ENCODE measurements around the gene UBE2G1. TPM values are rescaled to one million over a fixed set of nuclear protein-coding genes. Genes with fewer than 3 reads are reported as not detected.

Gene UBE2G1
- total RNA-seq, 1 donor = 36.2 TPM

DNA sequence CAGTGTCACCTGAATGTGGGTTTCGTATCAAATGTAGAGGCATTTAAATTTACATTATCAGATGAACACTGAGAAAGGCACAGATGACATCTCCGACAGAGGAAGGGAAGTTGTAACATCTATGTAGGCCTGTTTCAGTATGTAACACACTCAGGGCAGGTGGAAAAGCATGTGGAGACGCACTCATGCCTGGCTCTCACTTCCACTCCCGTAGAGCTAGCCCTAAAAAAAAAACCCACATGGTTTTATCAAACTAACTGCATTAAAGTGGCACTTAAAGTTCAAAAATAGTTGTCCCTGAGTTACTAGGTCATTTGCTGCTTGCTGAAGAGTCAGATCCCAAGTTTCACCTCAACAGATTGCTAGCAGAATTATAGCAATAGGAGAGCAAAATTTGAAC lies 96.6 kb downstream of the UBE2G1 start:
- no peaks in the 10 kb centered on the region for H3K9me3 ChIP-seq (ENCODE audit: low read depth, low read length)
- H3K79me2 ChIP-seq (ENCODE audit: insufficient read depth, low read length) = peaks cover 9% of the 10 kb centered on the region
- H3K4me1 ChIP-seq (ENCODE audit: insufficient read depth, low read length) = no peaks in the 10 kb centered on the region
- no peak for DNase-seq (ENCODE audit: insufficient read length, low spot score, missing footprints)
- H3K36me3 ChIP-seq (ENCODE audit: insufficient read depth, low read length) = peaks cover 30% of the 10 kb centered on the region
- H2AFZ ChIP-seq (ENCODE audit: low read length) = no peak overlapping the region
- no peak overlapping the region for H3K4me3 ChIP-seq (ENCODE audit: insufficient read depth, low read length)
- no peaks in the 10 kb centered on the region for H3K27me3 ChIP-seq (ENCODE audit: insufficient read depth, low read length)
- no peak overlapping the region for H3K27ac ChIP-seq (ENCODE audit: low read depth, low read length)
- H4K20me1 ChIP-seq (ENCODE audit: insufficient read depth, low read length) = no peaks in the 10 kb centered on the region
- no peak overlapping the region for H3K4me2 ChIP-seq (ENCODE audit: insufficient read depth, low read length)
- TF ChIP-seq, protein P1, sequence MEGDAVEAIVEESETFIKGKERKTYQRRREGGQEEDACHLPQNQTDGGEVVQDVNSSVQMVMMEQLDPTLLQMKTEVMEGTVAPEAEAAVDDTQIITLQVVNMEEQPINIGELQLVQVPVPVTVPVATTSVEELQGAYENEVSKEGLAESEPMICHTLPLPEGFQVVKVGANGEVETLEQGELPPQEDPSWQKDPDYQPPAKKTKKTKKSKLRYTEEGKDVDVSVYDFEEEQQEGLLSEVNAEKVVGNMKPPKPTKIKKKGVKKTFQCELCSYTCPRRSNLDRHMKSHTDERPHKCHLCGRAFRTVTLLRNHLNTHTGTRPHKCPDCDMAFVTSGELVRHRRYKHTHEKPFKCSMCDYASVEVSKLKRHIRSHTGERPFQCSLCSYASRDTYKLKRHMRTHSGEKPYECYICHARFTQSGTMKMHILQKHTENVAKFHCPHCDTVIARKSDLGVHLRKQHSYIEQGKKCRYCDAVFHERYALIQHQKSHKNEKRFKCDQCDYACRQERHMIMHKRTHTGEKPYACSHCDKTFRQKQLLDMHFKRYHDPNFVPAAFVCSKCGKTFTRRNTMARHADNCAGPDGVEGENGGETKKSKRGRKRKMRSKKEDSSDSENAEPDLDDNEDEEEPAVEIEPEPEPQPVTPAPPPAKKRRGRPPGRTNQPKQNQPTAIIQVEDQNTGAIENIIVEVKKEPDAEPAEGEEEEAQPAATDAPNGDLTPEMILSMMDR (IDR thresholded peaks at IDR 0.05; ENCODE audit: extremely low read depth, low read depth, low read length) = no peak

DNA sequence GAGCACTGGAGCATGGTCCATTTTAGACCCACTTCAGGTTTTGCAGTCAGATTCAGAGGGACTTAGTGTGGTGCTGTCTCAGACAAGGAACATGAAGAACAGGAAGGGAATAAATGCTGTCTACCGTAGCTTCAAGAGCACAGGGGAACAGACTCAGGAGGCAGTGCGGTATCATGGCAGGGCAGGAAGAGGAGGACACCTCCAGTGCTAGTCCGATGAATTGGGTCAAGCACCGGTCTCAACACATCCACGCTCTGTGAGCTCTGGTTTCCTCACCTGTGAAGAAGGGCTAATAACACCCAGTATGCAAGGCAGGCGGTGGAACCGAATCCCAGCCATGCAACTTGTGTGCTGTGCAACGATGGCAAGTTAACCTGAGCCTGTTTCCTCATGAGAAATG lies 99.1 kb downstream of the UBE2G1 start:
- no peak overlapping the region for H3K4me2 ChIP-seq (ENCODE audit: insufficient read depth, low read length)
- H3K4me1 ChIP-seq (ENCODE audit: insufficient read depth, low read length) = peaks cover 14% of the 10 kb centered on the region
- H3K27me3 ChIP-seq (ENCODE audit: insufficient read depth, low read length) = no peaks in the 10 kb centered on the region
- H3K27ac ChIP-seq (ENCODE audit: low read depth, low read length) = no peak overlapping the region
- peaks cover 7% of the 10 kb centered on the region for H4K20me1 ChIP-seq (ENCODE audit: insufficient read depth, low read length)
- peaks cover 20% of the 10 kb centered on the region for H3K79me2 ChIP-seq (ENCODE audit: insufficient read depth, low read length)
- TF ChIP-seq, protein P1 (IDR thresholded peaks at IDR 0.05; ENCODE audit: extremely low read depth, low read depth, low read length) = no peak
- peaks cover 30% of the 10 kb centered on the region for H3K36me3 ChIP-seq (ENCODE audit: insufficient read depth, low read length)
- no peak overlapping the region for H2AFZ ChIP-seq (ENCODE audit: low read length)
- no peak overlapping the region for H3K4me3 ChIP-seq (ENCODE audit: insufficient read depth, low read length)
- DNase-seq (ENCODE audit: insufficient read length, low spot score, missing footprints) = no peak
- no peaks in the 10 kb centered on the region for H3K9me3 ChIP-seq (ENCODE audit: low read depth, low read length)

DNA sequence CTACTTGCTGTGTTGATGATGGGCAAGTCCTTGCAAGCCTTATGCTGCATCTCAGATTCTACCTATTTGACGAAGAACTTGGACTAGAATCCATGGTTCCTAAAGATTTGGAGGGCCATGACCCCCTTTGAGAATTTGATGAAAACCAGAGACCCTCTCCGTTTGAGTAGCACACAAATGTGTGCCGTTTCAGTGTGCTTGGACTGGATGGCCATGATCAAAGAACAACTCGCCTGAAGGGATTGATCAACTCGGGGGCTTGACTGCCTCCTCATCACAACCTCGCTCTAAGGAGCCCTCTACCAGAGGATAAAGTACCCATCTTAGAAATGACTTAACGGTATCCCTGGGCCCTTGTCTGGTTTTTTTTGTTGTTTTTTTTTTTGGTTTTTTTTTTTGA lies 99.9 kb downstream of the UBE2G1 start:
- no peak overlapping the region for H2AFZ ChIP-seq (ENCODE audit: low read length)
- peaks cover 23% of the 10 kb centered on the region for H3K36me3 ChIP-seq (ENCODE audit: insufficient read depth, low read length)
- H3K4me3 ChIP-seq (ENCODE audit: insufficient read depth, low read length) = no peak overlapping the region
- no peaks in the 10 kb centered on the region for H3K27me3 ChIP-seq (ENCODE audit: insufficient read depth, low read length)
- TF ChIP-seq, protein P1 (IDR thresholded peaks at IDR 0.05; ENCODE audit: extremely low read depth, low read depth, low read length) = no peak
- no peak overlapping the region for H3K27ac ChIP-seq (ENCODE audit: low read depth, low read length)
- no peaks in the 10 kb centered on the region for H3K9me3 ChIP-seq (ENCODE audit: low read depth, low read length)
- H3K4me2 ChIP-seq (ENCODE audit: insufficient read depth, low read length) = no peak overlapping the region
- H3K4me1 ChIP-seq (ENCODE audit: insufficient read depth, low read length) = peaks cover 16% of the 10 kb centered on the region
- peaks cover 15% of the 10 kb centered on the region for H4K20me1 ChIP-seq (ENCODE audit: insufficient read depth, low read length)
- peak; percentile 31 for DNase-seq (ENCODE audit: insufficient read length, low spot score, missing footprints)
- peaks cover 28% of the 10 kb centered on the region for H3K79me2 ChIP-seq (ENCODE audit: insufficient read depth, low read length)

DNA sequence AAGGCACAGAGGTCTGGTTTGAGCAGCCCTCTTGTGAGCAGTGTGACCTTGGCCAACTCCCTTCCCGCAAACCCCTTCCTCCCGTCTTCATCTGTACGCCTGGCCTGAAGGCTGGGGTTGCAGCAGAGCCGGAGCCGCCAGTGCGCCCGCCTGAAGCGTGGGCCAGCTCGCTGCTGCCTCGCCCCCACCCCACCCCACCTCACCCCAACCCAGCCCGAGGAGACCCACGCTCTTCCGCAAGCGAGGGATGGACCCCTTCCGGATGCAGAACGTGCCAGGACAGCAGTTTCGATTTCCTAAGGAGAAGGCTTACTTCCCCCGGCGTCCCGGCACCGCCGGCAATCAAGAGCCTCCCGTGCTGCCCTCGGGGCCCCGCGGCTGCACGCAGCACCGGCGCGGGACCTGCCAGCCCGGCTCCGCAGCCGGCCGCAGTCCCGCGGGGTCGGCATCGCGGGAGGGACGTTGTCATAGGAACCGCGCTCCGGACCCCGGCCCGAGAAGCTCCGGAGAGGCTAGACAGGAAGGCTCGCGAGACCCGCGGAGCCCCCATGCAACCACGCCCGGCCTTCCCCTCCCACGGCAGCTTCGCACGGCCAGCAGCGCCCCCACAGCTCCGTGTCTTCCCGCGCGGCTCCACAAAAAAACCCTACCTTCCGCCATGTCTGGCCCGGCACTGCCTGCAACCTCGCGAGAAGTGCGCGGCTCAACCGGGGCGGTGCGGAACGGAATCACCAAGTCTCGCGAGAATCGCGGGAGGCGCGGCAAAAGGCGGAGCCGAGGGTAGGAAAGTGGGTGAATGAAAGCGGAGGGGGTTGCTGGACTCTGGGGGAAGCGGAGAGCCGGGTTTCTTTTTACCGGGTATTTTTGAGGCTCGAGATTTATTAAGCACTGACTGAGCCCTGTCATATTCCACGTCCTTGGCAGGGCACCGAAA lies 102.9 kb downstream of the UBE2G1 start, which contains the start of gene ANKFY1:
TSS of gene ANKFY1 (minus strand) at position 698 of the 934 bp plus-strand sequence. CDS start at position 660, 38 bp downstream.
- peaks cover 4% of the 10 kb centered on the region for H3K9me3 ChIP-seq (ENCODE audit: low read depth, low read length)
- peak within 1 kb of the TSS; percentile 92 for H3K4me3 ChIP-seq (ENCODE audit: insufficient read depth, low read length)
- H2AFZ ChIP-seq (ENCODE audit: low read length) = peak within 1 kb of the TSS; percentile 90
- peaks cover 16% of the 10 kb centered on the region for H3K4me1 ChIP-seq (ENCODE audit: insufficient read depth, low read length)
- H3K27me3 ChIP-seq (ENCODE audit: insufficient read depth, low read length) = no peaks in the 10 kb centered on the region
- peaks cover 54% of the 10 kb centered on the region for H3K79me2 ChIP-seq (ENCODE audit: insufficient read depth, low read length)
- H3K36me3 ChIP-seq (ENCODE audit: insufficient read depth, low read length) = peaks cover 16% of the 10 kb centered on the region
- peak within 1 kb of the TSS; percentile 99 for H3K4me2 ChIP-seq (ENCODE audit: insufficient read depth, low read length)
- peak within 1 kb of the TSS; percentile 86 for H3K27ac ChIP-seq (ENCODE audit: low read depth, low read length)
- DNase-seq (ENCODE audit: insufficient read length, low spot score, missing footprints) = peak; percentile 98
- TF ChIP-seq, protein P1 (IDR thresholded peaks at IDR 0.05; ENCODE audit: extremely low read depth, low read depth, low read length) = peak; percentile 10
- H4K20me1 ChIP-seq (ENCODE audit: insufficient read depth, low read length) = peaks cover 22% of the 10 kb centered on the region

Data from osteoblast (primary cell).